ENCODE measurements around the gene ANTXR2.

DNA sequence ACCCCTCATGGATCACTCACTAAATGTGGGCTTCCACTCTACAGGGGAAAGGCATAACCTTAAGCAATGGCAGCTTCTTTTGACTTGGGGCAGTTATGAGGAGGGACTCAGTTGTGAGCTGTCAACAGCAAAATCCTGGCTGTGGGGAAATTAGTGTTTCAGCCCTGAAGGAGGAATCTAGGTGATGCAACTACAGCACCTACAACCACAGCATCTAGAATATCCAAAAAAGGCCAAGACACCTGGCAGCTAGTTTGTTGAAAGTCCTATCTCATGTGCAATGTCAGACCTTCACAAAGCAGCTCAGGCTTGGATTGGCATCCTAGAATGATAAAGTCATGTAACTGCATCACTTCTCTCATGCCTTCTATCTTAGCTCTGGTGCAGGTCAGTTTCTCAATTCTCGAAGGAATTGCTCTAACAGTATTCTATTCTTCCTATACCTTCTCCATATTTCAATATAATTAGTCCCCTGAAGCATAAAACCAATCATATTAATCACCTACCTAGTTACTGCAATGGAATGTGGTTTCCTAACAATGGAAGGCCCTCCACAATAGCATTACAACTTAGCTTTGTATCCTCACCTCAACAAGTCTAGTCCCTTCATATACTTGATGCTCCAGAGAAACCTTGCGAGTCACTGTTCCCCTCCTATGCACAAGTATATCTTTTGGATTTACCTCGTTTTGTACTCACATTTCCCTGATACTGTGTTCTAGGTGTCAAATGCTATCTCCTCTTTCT is 5.5 kb upstream of the ANTXR2 start:
- TF ChIP-seq POLR2A (IDR thresholded peaks at IDR 0.05), result no peak
- no peak for TF ChIP-seq POLR2AphosphoS5 (IDR thresholded peaks at IDR 0.05; ENCODE audit: insufficient read depth in 1 of 2, low read depth in 1 of 2)
- TF ChIP-seq, protein P1, sequence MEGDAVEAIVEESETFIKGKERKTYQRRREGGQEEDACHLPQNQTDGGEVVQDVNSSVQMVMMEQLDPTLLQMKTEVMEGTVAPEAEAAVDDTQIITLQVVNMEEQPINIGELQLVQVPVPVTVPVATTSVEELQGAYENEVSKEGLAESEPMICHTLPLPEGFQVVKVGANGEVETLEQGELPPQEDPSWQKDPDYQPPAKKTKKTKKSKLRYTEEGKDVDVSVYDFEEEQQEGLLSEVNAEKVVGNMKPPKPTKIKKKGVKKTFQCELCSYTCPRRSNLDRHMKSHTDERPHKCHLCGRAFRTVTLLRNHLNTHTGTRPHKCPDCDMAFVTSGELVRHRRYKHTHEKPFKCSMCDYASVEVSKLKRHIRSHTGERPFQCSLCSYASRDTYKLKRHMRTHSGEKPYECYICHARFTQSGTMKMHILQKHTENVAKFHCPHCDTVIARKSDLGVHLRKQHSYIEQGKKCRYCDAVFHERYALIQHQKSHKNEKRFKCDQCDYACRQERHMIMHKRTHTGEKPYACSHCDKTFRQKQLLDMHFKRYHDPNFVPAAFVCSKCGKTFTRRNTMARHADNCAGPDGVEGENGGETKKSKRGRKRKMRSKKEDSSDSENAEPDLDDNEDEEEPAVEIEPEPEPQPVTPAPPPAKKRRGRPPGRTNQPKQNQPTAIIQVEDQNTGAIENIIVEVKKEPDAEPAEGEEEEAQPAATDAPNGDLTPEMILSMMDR (IDR thresholded peaks at IDR 0.05), result no peak

Measured in vagina (tissue), 2 donors.